AG04450 (cell line): ENCODE measurements around the gene TMEM198. TPM values are rescaled to one million over a fixed set of nuclear protein-coding genes. Genes with fewer than 3 reads are reported as not detected.

Source experiments
- CTCF ChIA-PET: fragments of 300-600, 350-600 bp; formaldehyde crosslinking; extraction: SDS; loops from one replicate; lab custom pipeline; 2022; ENCODE audit warnings: antibody characterized with exemption, inconsistent platforms; lab: Charles Lee
- POLR2A ChIA-PET: fragments of 350-600 bp; formaldehyde crosslinking; extraction: SDS; loops from one replicate; lab custom pipeline; 2021; ENCODE audit warnings: antibody characterized with exemption, inconsistent platforms; lab: Yijun Ruan, JAX
- DNase-seq: peaks from one replicate; pipeline ENCODE4 v3.0.0-alpha.2; 2011; ENCODE audit warnings: low read depth, low spot score
- H3K27ac ChIP-seq: one replicate; pipeline ENCODE4 v1.5.1; 2012; ENCODE audit warnings: low read depth, low read length, control low read depth
- H3K27me3 ChIP-seq: one replicate; pipeline ENCODE4 v1.6.0; 2012; ENCODE audit warnings: low read length; ENCODE audit not compliant: control insufficient read depth, insufficient read depth
- H3K4me3 ChIP-seq: 2 replicates; pipeline ENCODE4 v1.5.1; 2011; ENCODE audit warnings: mild to moderate bottlenecking, low read depth, low read length, control low read depth
- H3K9me3 ChIP-seq: 2 replicates; pipeline ENCODE4 v1.5.1; 2012; ENCODE audit warnings: low read length; ENCODE audit not compliant: control insufficient read depth, insufficient read depth
- CTCF ChIP-seq: IDR thresholded peaks from 2 replicates; pipeline ENCODE4 v1.5.1; 2011; ENCODE audit warnings: low read depth, low read length, control low read depth, inconsistent platforms
- polyA plus RNA-seq: library from polyadenylated mRNA; depleted of rRNA; stranded (reverse); fragments of >200 nt; gene quantifications from 2 replicates; pipeline ENCODE4 v1.2.3, GENCODE V29; 2011

The TMEM198 gene
- polyA plus RNA-seq, 1 experiment: 0.83 TPM

GRCh38 chr2:219515874-219516629 is 27.8 kb upstream of the TMEM198 start:
- Histone ChIP-seq H3K27ac (no peak overlapping the region), H3K4me3 (no peak overlapping the region), H3K27me3 (peaks cover 68% of the 10 kb centered on the region), H3K9me3 (peaks cover 4% of the 10 kb centered on the region)
- TF ChIP-seq CTCF: no peak
- CTCF ChIA-PET: interaction anchor here (1.1 kb wide), 1 partner anchor 20 kb away, joined by 8 read pairs; no protein-coding TSS in a partner anchor
- POLR2A ChIA-PET: no interaction called here
- DNase-seq: no peak

- POLR2A ChIA-PET: no interaction called here
- Histone ChIP-seq H3K9me3 (no peaks in the 10 kb centered on the region; the same call in 1 of the 2 replicates), H3K4me3 (no peak overlapping the region), H3K27ac (no peak overlapping the region), H3K27me3 (peaks cover 60% of the 10 kb centered on the region)
- TF ChIP-seq CTCF: no peak
- CTCF ChIA-PET: interaction anchor here (1.1 to 5.8 kb wide), 3 partner anchors 14 to 24 kb away, joined by 3 to 58 read pairs (median 8); no protein-coding TSS in a partner anchor
- DNase-seq: no peak
Observed at GRCh38 chr2:219516888-219517287, 26.9 kb upstream of the TMEM198 start.

GRCh38 chr2:219517954-219518778 is 25.7 kb upstream of the TMEM198 start:
- TF ChIP-seq CTCF: no peak
- CTCF ChIA-PET: interaction anchor here (1.1 to 8.2 kb wide), 8 partner anchors 10 to 115 kb away, joined by 3 to 97 read pairs (median 36); partner anchors contain the start of gene GMPPA
- POLR2A ChIA-PET: no interaction called here
- H3K27me3 ChIP-seq: peaks cover 47% of the 10 kb centered on the region
- no peak overlapping the region for H3K4me3 ChIP-seq
- H3K27ac ChIP-seq: no peak overlapping the region
- no peaks in the 10 kb centered on the region; the same call in 1 of the 2 replicates for H3K9me3 ChIP-seq
- no peak for DNase-seq

GRCh38 chr2:219519526-219519916 is 24.3 kb upstream of the TMEM198 start:
- DNase-seq: no peak
- no peak overlapping the region for H3K27ac ChIP-seq
- no peaks in the 10 kb centered on the region; the same call in 1 of the 2 replicates for H3K9me3 ChIP-seq
- peaks cover 34% of the 10 kb centered on the region for H3K27me3 ChIP-seq
- H3K4me3 ChIP-seq: no peak overlapping the region
- ChIA-PET CTCF (interaction anchor here (1.2 to 8.2 kb wide), 8 partner anchors 8 to 116 kb away, joined by 7 to 97 read pairs (median 38); partner anchors contain the start of gene GMPPA), POLR2A (interaction anchor here (2.0 kb wide), 1 partner anchor 21 kb away, joined by 6 read pairs; the partner anchor contains the start of gene GMPPA)
- TF ChIP-seq CTCF: no peak
